KBM-7 (cell line): ENCODE results near the gene ANAPC2.
A peak's percentile ranks its signal among the peaks of the same experiment; 100 is the strongest.
"Not testable (repeated sequence)": the region's sequence is repeated elsewhere in the genome, so short reads cannot be mapped to it uniquely, and the experiment has no call there.

Experiments used
- DNase-seq: peaks from one replicate; pipeline ENCODE4 v3.0.0-alpha.2; 2015
- in situ Hi-C: fragments of 300-500 bp; cut with MboI; formaldehyde crosslinking; loops from 2 replicates; pipeline ENCODE4 v1.14.3; 2020; ENCODE audit warnings: low sequenced_read_pairs, low pct_unique_long_range_greater_than_20kb, mixed read lengths

Gene ANAPC2

GRCh38 chr9:137140151-137141012, 48.0 kb downstream of the ANAPC2 start:
- in situ Hi-C loops, result no loop called here
- DNase-seq, result no peak

- no peak for DNase-seq
- in situ Hi-C loops, result no loop called here
These were observed 48.8 kb downstream of the ANAPC2 start for GRCh38 chr9:137139468-137140150.

GRCh38 chr9:137138722-137139467, 49.5 kb downstream of the ANAPC2 start, which contains the start of gene GRIN1:
TSS of gene GRIN1 (plus strand) at chr9:137139154. CDS start at chr9:137139487, 333 bp downstream.
- no peak for DNase-seq

GRCh38 chr9:137138058-137138721, 50.2 kb downstream of the ANAPC2 start:
- DNase-seq, result no peak
- in situ Hi-C loops, result no loop called here

More at GRCh38 chr9:137138722-137139467, 49.5 kb downstream of the ANAPC2 start, which contains the start of gene GRIN1:
- in situ Hi-C loops, result no loop called here

- no peak for DNase-seq
- in situ Hi-C loops, result no loop called here
These were observed 51.3 kb downstream of the ANAPC2 start for GRCh38 chr9:137136881-137137607.

GRCh38 chr9:137136261-137136880, 52.0 kb downstream of the ANAPC2 start:
- no peak for DNase-seq
- in situ Hi-C loops, result no loop called here

GRCh38 chr9:137135154-137135553, 53.2 kb downstream of the ANAPC2 start:
- not testable (repeated sequence) for DNase-seq

GRCh38 chr9:137134191-137134590, 54.2 kb downstream of the ANAPC2 start:
- in situ Hi-C loops, result no loop called here
- no peak for DNase-seq

More at GRCh38 chr9:137135154-137135553, 53.2 kb downstream of the ANAPC2 start:
- in situ Hi-C loops, result not testable (repeated sequence)

GRCh38 chr9:137130176-137130755, 58.1 kb downstream of the ANAPC2 start:
- in situ Hi-C loops, result no loop called here
- DNase-seq, result no peak

- DNase-seq, result peak; percentile 91
- in situ Hi-C loops, result no loop called here
These were observed 58.7 kb downstream of the ANAPC2 start for GRCh38 chr9:137129456-137130175.

- peak; percentile 50 for DNase-seq
- in situ Hi-C loops, result no loop called here
These were observed 59.4 kb downstream of the ANAPC2 start for GRCh38 chr9:137128862-137129455.

GRCh38 chr9:137128158-137128861, 60.0 kb downstream of the ANAPC2 start:
- in situ Hi-C loops, result no loop called here

GRCh38 chr9:137127301-137128157, 60.8 kb downstream of the ANAPC2 start:
- peak; percentile 94 for DNase-seq
- in situ Hi-C loops, result no loop called here

More at GRCh38 chr9:137128158-137128861, 60.0 kb downstream of the ANAPC2 start:
- no peak for DNase-seq

GRCh38 chr9:137126786-137127185, 61.6 kb downstream of the ANAPC2 start:
- in situ Hi-C loops, result no loop called here
- DNase-seq, result no peak
